ENCODE measurements around the gene ZNF618. TPM values are rescaled to one million over a fixed set of nuclear protein-coding genes. Genes with fewer than 3 reads are reported as not detected.

The ZNF618 gene
- total RNA-seq, 1 experiment from 2014 or later = 22.0 TPM

DNA sequence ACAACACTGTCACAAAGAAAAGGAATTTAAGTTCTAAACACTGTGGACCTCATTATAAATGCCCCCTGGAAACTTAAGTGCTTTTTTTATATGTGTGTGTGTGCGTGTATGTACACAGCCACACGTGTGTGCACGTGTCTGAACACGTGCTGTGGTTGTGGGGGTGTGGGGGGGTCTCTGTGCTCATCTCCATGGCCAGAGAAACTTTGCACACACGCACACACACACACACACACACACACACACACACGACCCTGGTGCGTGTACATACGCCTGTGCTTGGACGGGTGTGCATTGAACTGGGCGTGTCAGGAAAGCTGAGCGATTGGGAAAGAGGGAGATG, 174.1 kb downstream of the ZNF618 start:
- DNase-seq (ENCODE audit: low spot score) = no peak
- ATAC-seq = no peak
- Mint-ChIP-seq H3K36me3 (peaks cover 18% of the 10 kb centered on the region), H3K27me3 (ENCODE audit: low read depth) (no peaks in the 10 kb centered on the region), H3K27ac (no peak overlapping the region), H3K4me3 (no peak overlapping the region), H3K9me3 (no peaks in the 10 kb centered on the region), H3K4me1 (0 out of 2 replicates have a peak, but pooled peaks cover under 1% of the 10 kb centered on the region)
- CTCF ChIA-PET = interaction anchor here (1.2 kb wide), 1 partner anchor 46 kb away, joined by 3 read pairs; no protein-coding TSS in a partner anchor
- POLR2A ChIA-PET = no interaction called here
- TF ChIP-seq FOXP1 (CRISPR knock-in tag; IDR thresholded peaks at IDR 0.05; ENCODE audit: borderline replicate concordance) = no peak
- no peak for TF ChIP-seq CBFB (CRISPR knock-in tag; IDR thresholded peaks at IDR 0.05; ENCODE audit: low read depth)
- TF ChIP-seq SMAD3 (CRISPR knock-in tag; IDR thresholded peaks at IDR 0.05; ENCODE audit: borderline replicate concordance) = no peak
- TF ChIP-seq, protein P1, sequence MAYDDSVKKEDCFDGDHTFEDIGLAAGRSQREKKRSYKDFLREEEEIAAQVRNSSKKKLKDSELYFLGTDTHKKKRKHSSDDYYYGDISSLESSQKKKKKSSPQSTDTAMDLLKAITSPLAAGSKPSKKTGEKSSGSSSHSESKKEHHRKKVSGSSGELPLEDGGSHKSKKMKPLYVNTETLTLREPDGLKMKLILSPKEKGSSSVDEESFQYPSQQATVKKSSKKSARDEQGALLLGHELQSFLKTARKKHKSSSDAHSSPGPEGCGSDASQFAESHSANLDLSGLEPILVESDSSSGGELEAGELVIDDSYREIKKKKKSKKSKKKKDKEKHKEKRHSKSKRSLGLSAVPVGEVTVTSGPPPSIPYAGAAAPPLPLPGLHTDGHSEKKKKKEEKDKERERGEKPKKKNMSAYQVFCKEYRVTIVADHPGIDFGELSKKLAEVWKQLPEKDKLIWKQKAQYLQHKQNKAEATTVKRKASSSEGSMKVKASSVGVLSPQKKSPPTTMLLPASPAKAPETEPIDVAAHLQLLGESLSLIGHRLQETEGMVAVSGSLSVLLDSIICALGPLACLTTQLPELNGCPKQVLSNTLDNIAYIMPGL (CRISPR knock-in tag; IDR thresholded peaks at IDR 0.05) = no peak
- TF ChIP-seq TCF7 (CRISPR knock-in tag; IDR thresholded peaks at IDR 0.05; ENCODE audit: low read depth) = no peak
- TF ChIP-seq EMX1 (CRISPR knock-in tag; IDR thresholded peaks at IDR 0.05) = no peak
- no peak for TF ChIP-seq STAT6 (CRISPR knock-in tag; conservative IDR thresholded peaks at IDR 0.05; ENCODE audit: low read depth)
- no peak for TF ChIP-seq ERG (CRISPR knock-in tag; IDR thresholded peaks at IDR 0.05)
- TF ChIP-seq, protein P2, sequence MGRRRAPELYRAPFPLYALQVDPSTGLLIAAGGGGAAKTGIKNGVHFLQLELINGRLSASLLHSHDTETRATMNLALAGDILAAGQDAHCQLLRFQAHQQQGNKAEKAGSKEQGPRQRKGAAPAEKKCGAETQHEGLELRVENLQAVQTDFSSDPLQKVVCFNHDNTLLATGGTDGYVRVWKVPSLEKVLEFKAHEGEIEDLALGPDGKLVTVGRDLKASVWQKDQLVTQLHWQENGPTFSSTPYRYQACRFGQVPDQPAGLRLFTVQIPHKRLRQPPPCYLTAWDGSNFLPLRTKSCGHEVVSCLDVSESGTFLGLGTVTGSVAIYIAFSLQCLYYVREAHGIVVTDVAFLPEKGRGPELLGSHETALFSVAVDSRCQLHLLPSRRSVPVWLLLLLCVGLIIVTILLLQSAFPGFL (CRISPR knock-in tag; IDR thresholded peaks at IDR 0.05; ENCODE audit: borderline replicate concordance) = no peak
- no peak for TF ChIP-seq ZBTB21 (CRISPR knock-in tag; IDR thresholded peaks at IDR 0.05; ENCODE audit: borderline replicate concordance)
- no peak for TF ChIP-seq CREB1 (CRISPR knock-in tag; IDR thresholded peaks at IDR 0.05)
- TF ChIP-seq ZNF121 (CRISPR knock-in tag; IDR thresholded peaks at IDR 0.05) = no peak
- no peak for TF ChIP-seq ZNF396 (CRISPR knock-in tag; IDR thresholded peaks at IDR 0.05; ENCODE audit: borderline replicate concordance)
- TF ChIP-seq E2F1 (CRISPR knock-in tag; IDR thresholded peaks at IDR 0.05) = no peak
- TF ChIP-seq, protein P3, sequence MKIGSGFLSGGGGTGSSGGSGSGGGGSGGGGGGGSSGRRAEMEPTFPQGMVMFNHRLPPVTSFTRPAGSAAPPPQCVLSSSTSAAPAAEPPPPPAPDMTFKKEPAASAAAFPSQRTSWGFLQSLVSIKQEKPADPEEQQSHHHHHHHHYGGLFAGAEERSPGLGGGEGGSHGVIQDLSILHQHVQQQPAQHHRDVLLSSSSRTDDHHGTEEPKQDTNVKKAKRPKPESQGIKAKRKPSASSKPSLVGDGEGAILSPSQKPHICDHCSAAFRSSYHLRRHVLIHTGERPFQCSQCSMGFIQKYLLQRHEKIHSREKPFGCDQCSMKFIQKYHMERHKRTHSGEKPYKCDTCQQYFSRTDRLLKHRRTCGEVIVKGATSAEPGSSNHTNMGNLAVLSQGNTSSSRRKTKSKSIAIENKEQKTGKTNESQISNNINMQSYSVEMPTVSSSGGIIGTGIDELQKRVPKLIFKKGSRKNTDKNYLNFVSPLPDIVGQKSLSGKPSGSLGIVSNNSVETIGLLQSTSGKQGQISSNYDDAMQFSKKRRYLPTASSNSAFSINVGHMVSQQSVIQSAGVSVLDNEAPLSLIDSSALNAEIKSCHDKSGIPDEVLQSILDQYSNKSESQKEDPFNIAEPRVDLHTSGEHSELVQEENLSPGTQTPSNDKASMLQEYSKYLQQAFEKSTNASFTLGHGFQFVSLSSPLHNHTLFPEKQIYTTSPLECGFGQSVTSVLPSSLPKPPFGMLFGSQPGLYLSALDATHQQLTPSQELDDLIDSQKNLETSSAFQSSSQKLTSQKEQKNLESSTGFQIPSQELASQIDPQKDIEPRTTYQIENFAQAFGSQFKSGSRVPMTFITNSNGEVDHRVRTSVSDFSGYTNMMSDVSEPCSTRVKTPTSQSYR (CRISPR knock-in tag; IDR thresholded peaks at IDR 0.05) = no peak
- TF ChIP-seq TEAD4 (CRISPR knock-in tag; IDR thresholded peaks at IDR 0.05) = no peak
- TF ChIP-seq RORB (CRISPR knock-in tag; IDR thresholded peaks at IDR 0.05) = no peak
